GM19328 (cell line): ENCODE data around the gene CUL4A.
"Not testable (repeated sequence)": the region's sequence is repeated elsewhere in the genome, so short reads cannot be mapped to it uniquely, and the experiment has no call there.

Experiments used
- ATAC-seq: cut with Tn5 transposase; IDR thresholded peaks from one replicate; pipeline ENCODE4 v1.9.1; 2021; ENCODE audit warnings: mild to moderate bottlenecking, moderate library complexity; ENCODE audit not compliant: unreplicated experiment

CUL4A gene

DNA sequence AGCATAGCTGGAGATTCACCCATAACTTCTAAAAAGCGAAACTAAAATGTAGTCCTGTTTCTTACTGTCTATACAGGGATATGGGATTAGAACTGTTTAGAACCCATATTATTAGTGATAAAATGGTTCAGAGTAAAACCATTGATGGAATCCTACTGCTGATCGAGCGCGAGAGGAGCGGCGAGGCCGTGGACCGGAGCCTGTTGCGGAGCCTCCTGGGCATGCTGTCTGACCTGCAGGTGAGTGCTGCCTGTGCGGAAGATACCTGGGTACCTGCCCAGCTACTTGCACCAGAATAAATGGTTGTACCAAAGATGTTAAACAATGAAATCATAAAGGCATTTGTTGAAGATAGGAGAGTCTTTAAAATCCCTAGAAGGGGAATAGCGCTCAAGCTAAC, 23.7 kb downstream of the CUL4A start:
- no peak for ATAC-seq

DNA sequence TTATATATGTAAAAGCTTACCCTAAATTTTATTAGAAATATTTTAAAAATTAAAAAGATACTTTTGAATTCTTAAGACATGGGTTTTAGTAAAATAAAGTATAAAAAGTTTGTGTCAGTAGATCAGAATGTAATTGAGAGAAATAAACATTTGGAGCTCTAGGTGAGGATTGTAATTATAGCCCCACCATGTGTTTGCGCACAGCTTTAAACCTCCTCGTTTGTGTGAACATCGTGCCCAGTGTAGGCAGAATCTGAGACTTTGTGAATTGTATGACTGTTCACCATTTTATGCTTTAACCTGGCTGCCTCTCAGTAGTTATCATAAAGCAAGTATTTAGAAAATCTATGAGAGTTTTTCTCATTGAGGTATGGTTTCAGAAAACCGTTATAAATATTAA, 29.1 kb downstream of the CUL4A start:
- no peak for ATAC-seq

DNA sequence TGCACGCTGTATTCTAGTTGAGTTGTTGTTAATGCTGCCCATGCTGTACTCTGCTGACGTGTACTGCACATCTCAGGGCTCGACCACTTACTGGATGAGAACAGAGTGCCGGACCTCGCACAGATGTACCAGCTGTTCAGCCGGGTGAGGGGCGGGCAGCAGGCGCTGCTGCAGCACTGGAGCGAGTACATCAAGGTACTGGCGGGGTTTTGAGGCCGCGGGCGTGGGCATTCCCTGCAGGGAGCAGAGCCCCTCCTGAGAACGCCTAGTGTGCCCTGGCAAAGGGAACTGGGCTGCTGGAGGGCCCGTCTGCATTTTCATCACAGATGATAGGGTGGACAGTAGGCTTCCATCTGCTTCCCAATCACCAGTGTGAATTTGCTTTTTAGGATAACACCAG, 29.9 kb downstream of the CUL4A start:
- ATAC-seq: no peak

DNA sequence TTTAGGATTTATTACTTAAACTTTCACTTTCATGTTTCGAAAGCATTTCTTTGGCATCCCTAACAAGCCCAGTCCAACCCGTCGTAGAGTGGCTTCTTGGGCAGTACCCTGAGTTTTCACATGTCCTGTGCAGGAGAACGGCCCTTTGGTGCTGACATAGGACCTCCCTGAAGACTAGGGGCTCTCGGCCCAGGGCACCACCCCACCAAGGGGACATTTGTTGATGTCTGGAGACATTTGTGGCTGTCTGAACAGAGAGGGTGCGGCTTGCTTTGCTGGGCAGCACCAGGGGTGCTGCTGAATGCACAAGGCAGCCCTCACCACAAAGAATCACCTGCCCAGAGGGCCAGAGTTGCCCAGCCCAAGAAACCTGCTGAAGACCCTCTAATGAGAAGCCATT, 30.6 kb downstream of the CUL4A start:
- no peak for ATAC-seq

DNA sequence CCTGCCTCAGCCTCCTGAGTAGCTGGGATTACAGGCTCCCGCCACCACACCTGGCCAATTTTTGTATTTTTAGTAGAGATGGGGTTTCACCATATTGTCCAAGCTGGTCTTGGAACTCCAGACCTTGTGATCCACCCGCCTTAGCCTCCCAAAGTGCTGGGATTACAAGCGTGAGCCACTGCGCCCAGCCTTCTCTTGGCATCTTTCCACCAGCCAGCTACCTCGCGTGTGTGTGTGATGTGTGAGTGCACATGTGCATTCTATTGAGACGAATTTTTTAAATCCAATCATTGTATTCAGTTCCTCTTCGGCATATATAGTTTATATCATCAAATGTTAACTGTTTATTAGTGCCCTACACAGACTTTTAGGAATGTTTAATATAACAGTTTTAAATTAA, 32.2 kb downstream of the CUL4A start:
- ATAC-seq: not testable (repeated sequence)

DNA sequence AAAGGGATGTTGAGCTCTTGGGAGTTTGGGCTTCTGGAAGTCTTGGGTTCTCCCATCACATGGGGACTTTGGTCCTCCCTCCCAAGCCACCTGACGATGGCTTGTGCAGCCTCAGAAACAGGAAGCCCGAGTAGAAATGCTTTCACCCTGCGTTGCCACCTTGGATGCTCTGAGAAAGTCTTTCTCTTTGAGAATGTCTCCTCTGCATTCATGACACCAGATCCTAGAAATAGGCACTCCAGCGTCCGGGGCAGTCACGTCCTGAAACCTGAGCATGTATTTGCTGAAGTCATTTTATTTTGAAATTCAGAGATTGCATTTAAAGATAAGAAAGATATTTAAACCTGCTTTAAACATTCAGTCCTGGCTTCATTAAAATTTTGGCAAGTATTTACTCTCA, 34.4 kb downstream of the CUL4A start:
- no peak for ATAC-seq

DNA sequence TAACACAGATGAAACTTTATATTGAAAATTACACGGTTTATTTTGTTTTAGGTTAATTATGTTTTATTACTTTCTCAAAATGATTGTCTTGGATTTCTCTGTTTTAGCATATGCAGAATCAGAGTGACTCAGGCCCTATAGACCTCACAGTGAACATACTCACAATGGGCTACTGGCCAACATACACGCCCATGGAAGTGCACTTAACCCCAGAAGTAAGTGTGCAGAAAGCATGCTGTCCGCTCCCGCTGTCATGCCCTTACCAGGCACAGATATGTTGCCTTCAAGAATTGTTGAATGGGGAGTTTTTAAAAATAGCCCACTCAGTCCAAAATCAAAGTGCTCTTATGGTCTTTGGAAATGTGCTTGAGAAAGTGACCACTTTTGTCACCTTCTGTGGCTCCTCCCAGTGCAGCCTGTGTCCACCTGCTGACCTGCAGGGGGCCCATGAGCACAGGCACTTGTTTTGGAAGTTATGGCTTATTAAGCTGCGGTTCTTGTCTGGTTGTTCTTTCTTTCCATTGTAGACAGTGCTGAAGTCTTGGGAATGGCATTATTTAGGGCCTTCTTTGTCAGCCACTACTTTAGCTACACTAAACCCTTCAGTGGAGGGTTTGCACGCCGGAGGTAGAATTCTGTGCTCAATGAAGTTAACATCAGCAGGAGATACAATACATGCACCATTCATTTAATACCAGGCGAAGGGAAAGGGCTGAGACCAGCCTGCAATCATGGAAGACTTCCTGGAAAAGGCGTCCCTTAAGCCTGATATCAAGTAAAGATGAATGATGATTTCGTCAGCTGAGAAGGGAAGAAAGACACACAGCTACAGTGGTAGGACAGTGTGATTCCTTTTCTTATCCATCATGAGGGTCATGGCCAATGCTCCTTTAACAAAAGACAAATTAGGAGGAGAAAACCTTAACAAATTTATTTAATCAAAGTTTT, 36.7 kb downstream of the CUL4A start:
- ATAC-seq: no peak

DNA sequence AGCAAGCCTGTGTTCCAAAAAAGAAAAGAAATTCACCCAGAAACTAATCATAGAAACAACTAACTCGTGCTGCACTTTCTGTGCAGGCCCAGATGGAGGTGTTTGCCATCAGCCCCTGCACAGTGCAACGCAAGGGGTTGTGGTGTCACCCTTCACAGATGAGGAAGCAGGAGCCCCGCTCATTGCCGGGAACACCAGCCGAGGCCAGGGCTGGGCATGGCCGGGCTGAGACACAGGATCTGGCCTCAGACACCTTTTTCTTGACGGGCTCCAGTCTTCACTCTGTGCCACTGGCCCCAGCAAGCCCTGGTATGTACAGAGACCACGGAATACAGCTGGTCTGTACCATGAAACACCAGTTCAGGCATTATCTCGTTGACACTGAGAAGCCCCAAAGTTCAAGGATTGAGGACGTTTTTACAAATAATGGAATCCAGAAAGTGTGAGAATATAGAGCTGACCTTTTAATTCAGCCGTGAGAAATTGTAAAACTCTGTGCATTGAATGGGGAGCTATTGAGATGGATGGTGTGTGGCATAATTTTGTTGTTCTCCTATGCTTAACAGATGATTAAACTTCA, 43.2 kb downstream of the CUL4A start:
- no peak for ATAC-seq

DNA sequence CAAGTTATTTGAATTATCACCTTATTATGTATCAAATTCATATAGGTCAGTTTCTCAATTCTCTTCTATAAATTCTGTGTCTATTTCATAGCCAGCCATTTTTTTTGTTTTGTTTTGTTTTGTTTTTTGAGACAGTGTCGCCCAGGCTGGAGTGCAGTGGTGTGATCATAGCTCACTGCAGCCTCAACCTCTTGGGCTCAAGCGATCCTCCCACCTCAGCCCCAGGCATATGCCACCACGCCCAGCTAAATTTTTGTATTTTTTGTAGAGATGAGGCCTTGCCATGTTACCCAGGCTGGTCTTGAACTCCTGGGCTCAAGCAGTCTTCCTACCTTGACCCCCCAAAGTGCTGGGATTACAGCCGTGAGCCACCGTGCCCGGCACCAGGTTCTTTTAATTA, 48.5 kb downstream of the CUL4A start:
- ATAC-seq: not testable (repeated sequence)

DNA sequence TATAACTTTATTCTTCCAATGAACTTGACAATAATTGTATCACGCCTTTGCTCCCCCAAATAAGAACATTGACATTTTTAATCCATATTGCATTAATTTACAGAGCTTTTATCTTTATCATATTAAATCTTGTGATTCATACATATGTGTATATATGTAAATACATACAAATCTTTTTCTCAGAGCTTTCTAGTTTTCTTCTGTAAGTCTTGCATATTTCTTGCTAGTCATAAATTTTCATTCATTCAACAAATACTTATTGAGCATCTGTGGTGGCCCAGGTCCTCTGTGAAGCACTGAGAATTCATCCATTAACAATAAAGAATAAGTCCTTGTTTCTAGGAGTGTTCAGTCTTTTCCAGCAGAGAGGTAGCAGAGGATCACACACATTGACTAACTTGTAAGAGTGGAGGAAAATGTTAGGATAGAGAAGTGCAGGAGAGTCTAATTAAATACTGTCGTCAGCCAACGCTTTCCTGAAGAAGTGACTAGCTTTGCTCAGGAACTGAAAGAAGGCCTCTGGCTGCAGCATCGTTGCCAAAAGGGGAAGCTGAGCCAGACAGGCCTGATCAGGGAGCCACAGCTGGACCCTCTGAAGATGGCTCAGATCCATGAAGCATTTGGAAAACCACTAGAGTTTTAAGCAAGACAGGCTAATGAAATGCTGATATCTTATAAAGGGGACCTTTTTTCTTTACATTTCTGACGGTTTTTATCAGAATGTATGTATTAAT, 49.1 kb downstream of the CUL4A start:
- ATAC-seq: no peak

DNA sequence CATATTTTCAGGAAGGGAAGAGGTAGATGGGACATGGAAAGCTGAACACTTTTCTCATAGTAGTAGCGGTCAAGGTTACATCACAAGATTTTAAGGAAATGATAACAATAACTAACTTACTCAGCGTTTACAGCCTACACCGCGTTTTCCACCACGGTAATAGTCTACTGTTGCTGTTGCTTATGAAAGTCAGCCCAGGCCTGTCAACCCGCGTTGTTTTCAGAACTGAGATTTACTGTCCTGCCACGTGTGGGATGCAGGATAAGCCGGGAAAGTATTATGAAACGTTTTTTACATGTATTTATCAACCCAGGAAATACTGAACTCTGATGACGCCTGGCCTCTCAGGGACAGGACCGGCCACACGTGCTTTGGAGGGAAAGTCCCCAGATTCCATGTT, 51.6 kb downstream of the CUL4A start:
- ATAC-seq: no peak

DNA sequence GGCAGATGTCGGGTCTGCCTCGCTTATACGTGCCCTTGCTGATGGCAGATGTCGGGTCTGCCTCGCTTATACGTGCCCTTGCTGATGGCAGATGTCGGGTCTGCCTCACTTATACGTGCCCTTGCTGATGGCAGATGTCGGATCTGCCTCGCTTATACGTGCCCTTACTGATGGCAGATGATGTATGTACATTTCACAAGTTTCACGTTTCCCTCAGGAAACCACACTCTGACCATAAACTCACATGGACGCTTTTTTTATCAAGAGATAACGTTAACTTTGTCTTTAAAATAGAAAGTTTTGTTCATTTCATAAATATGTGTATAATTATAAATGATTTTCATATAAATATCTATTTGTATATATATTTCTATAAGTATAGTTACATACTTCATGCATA, 53.6 kb downstream of the CUL4A start:
- ATAC-seq: not testable (repeated sequence)

DNA sequence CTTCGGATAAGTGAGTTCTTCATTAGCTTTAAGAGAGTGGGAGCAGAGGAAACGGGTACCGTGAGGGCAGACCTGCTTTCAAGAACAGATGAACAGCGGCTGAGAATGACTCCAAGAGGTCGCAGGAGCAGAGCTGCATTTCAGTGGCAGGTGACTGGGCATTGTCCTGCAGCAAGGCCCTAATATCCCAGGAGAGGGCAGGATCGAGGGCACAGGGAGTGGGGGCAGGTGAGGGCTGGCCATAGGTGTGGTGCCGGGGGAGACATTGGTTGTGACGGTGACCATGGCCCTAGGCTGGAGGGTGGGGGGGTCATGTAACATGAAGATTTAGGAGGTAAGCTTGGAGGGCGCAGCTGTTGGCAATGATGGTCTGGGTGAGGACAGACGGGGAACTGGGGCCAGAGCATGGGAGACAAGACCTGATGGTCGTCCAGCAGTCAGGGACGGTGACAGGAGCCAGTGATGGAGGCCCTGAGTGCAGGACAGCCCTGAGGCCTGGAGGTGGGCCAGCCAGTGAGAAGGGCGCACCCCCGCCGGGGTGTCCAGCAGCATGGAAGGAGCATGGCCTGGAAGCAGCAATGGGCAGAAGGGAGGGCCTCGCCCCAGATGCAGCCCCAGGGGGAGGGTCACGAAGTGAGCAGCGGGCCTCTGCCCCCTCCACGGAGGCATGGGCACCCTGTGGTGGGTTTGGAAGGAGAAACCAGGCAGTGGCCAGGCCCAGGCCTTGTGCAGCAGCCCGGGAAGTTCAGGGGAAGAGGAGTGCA, 58.4 kb downstream of the CUL4A start:
- ATAC-seq: no peak

DNA sequence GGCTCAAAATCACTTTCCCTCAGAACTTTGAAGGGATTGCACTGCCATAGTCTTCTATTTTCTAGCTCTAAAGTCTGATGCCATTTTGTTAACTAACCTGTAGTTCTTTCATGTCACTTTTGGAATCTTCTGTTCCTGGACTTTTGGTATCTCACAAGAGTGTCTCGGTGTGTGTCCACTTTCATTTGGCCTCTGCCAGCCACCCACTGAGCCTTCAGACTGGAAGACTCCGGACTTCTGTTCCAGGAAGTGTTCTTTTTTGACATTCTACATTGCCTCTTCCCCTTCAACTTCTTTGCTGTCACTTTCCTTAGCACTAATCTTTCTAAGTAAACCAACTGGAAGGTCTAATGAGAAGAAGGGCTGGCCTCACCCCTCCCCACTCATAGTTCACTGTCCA, 62.6 kb downstream of the CUL4A start:
- no peak for ATAC-seq

DNA sequence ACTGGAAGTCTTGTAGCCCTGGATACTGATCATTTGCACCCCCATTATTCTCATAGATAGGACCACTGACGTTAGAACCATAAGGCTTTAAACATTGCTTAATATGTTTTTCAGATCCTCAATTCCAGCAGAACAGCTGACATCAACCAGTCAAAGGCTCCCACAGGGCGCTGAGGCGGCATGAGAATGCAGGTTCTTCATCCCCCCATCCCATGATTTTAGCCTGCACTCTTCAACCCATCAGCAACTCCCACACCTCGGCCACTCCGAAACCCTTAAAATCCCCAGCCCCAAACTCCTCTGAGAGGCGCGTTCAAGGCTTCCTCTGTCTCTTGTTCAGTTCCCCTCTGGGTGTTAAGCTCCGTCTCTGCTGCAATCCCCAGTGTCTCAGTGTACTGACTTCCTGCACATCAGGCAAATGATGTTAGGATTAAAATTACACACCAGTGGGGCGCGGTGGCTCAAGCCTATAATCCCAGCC, 63.3 kb downstream of the CUL4A start:
- ATAC-seq: no peak

DNA sequence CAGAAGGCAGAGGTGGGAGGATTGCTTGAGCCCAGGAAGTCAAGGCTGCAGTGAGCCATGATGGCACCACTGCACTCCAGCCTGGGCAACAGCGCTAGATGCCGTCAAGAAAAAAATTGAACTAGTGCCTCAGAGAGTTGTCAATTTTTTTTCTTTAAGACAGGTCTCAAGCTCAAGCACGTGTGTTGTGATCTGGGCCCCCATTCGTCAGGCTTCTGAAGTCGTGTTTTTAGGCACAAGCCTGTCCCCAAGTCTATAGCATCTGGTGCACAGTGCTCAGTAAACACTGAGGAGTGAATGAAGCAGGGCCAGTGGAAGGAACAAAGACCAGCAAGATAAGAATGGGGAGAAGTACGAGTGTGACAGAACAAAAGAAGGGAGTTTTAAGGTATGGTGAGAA, 63.9 kb downstream of the CUL4A start:
- ATAC-seq: no peak

DNA sequence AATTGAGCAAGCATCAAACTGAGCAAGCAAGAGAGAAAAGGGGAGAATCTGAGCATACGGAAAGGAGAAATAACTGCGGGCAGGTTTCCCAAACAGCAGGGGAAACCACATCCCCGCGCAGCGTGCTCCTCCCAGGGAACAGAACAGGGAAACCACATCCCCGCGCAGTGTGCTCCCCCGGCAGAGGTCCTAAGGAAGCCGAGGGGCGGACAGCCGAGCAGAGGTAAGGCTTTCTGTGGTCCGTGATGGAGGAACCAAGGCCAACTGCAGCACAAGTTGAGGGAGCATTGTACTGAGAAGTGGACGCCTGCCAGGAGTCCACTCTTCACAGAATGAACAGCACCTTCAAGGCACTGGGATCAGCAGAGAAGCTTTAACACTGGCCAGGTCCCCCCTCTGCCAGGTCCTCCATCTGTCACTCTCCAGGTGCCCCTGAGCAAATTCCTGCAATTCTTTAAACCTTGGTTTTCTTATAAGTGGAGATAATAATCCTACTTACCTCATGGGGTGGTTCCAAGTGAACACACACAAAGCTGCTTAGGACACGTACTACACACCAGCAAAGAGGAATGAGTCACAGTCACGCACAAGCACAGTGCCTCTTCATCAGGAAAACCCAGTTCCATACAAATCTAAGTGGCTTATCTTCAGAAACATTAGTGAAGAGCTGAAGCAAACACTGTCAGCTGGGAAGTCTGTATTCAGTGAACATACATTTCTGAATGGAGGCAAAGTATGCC, 64.6 kb downstream of the CUL4A start:
- ATAC-seq: no peak

DNA sequence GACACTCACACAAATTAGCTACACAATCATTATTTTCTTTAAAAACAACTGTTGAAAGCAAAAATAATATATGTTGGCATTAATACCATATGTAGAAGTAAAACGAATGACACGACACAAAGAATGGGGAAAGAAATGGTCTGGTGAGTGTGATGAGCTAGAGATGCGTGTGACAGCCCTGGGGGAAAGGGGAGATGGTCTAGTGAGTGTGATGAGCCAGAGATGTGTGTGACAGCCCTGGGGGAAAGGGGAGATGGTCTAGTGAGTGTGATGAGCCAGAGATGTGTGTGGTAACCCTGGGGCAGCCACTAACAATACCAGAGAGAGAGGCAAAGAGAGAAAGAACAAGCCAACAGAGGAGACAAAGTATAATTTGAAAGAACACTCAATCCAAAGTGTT, 65.3 kb downstream of the CUL4A start:
- ATAC-seq: no peak

DNA sequence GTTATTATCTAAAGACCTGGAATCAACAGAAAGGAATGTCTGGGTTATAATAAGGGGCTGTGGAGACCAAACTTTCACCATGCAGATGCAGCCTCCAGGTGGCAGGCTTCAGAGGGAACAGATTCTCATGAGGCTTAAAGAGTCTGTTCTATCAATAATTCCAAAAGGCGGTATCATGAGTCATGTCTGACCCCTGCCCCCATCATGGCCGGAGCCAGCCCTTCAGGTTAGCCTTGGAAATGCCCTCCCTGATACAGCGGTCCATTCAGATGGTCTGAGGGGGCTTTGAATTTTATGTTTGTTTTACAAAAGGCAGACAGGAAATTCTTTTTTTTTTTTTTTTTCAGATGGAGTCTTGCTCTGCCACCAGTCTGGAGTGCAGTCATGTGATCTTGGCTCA, 66.0 kb downstream of the CUL4A start:
- ATAC-seq: no peak

DNA sequence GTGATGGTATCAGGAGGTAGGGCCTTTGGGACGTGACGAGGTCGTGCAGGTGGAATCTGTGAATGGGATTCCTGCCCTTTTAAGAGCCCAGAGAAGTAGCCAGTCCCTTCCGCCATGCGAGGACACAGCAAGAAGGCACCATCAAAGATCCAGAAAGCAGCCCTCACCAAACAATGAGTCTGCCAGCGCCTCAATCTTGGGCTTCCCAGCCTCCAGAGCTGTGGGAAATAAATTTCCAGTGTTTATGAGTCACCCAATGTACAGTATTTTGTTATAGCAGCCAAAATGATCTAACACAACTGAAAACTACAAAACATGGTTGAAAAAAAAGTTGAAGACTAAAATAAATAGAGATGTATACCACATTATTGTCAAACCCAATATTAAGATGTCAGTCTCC, 70.7 kb downstream of the CUL4A start:
- no peak for ATAC-seq
